GM18505 (cell line): Measurements from ENCODE around the gene KRTAP2-3.

ENCODE experiments used
- ATAC-seq: cut with Tn5 transposase; IDR thresholded peaks from one replicate; pipeline ENCODE4 v1.9.1; 2021; ENCODE audit not compliant: unreplicated experiment
- POLR2A ChIP-seq: IDR thresholded peaks from 4 replicates; pipeline ENCODE4 v1.6.1; 2011; ENCODE audit warnings: borderline replicate concordance; ENCODE audit not compliant: insufficient read depth, insufficient read length; ENCODE audit errors: extremely low read depth

Gene KRTAP2-3

GRCh38 chr17:41026715-41027471 is 33.0 kb downstream of the KRTAP2-3 start, which contains the start of gene KRTAP1-5:
Gene KRTAP1-5 (minus strand): TSS chr17:41027208. CDS start chr17:41027155, 53 bp downstream.
- no peak for TF ChIP-seq POLR2A
- no peak for ATAC-seq

- no peak for TF ChIP-seq POLR2A
- no peak for ATAC-seq
Observed at GRCh38 chr17:41024697-41025096, 35.2 kb downstream of the KRTAP2-3 start.

DNA sequence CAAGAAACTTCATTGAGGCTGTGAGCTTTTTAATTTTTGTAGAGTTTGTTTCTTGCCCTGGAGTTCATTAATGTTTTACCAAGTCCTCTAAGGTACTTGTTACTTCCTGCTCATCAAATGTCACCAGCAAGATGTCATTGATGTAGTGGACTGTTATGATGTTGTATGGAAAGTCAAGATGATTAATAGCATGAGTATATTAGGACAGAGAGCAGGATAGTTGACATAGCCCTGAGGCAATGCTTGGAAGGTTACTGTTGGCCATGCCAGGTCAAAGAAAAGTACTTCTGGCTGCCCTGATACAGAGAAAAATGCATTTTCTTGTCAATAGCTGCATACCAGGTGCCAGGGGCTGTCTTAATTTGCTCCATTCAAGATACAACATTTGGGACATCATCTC is 39.6 kb downstream of the KRTAP2-3 start:
- no peak for TF ChIP-seq POLR2A
- no peak for ATAC-seq

DNA sequence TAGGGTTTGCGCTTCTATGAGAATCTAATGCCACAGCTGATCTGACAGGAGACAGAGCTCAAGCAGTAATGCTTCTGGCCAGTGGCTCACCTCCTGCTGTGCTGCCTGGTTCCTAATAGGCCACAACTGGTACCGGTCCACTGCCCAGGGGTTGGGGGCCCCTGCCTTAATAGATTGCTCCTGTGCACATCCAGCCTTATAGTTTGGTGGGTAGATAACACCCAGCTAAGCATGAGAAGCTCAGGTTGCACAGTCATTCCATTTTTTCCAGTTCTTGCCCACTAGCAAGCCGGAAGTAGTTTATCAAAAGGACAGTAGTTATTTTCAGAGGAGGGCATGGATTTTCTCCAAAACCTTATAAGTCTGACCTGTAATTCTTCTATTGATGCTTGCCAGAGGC is 40.5 kb downstream of the KRTAP2-3 start:
- TF ChIP-seq POLR2A: no peak
- ATAC-seq: no peak

DNA sequence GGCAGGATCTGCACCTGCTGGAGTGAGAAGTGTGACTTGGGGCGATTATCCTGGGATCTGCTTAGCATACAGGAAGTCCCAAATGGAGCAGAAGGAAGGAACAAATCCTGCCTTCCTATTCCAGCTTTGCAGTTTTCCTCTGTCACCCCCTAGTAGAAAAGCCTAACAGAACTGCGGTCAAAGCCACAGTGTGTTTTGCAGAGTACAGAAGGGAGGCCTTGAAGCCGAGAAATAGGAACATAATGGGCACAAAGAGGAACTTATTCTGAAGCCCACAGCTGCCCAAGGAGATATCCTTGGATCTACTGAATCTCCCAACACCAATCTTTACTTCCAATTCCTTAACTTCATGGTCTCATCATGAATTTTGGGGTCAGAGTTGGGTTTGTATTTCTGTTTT is 41.4 kb downstream of the KRTAP2-3 start:
- no peak for ATAC-seq
- no peak for TF ChIP-seq POLR2A

DNA sequence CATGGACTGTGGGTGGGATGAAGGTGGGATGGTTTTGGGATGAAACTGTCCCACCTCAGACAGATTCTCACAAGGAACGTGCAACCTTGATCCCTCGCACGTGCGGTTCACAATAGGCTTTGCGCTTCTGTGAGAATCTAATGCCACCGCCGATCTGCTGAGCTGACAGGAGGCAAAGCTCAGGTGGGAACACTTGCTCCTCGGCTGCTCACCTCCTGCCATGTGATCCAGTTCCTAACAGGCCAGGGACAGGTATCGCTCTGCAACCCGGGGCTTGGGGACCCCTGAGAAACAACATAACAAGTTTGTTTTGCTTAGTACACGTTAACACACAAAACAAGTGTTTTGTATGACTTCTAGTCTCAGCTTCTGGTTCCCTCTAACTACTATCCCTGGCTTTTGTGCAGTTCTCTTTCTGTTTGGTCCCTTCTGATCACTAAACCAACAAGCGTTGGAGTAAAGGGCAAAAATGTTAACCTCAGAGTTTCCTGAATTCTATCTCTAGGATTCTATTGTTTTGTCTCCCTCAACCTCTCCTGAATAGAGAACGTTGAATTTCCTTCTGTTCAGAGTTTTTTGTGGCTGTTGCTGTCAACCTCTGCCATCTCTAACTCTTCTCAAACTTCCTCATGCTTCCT is 43.2 kb downstream of the KRTAP2-3 start:
- TF ChIP-seq POLR2A: no peak
- ATAC-seq: no peak

- TF ChIP-seq POLR2A: no peak
- no peak for ATAC-seq
Observed at GRCh38 chr17:41015454-41015853, 44.5 kb downstream of the KRTAP2-3 start.

- ATAC-seq: no peak
- no peak for TF ChIP-seq POLR2A
Observed at GRCh38 chr17:41013606-41014005, 46.3 kb downstream of the KRTAP2-3 start.

DNA sequence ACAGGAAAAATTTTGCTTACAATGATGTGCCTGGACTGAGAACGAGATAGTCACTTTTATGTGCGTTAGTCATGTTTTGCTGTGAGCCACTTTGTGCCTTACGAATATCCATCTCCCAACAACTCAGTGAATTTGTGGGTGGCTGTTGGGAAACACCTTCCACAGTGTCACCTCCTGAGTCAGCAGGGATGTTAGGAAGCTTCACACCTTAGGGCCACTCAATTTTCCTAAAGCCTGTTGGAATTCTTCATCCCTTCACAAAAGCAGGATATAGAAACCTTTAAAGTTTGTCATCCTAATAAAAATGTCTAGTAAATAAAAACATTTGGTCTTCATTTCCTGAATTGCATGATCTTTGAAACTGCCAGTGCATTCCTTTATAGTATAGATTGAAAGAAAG is 46.7 kb downstream of the KRTAP2-3 start:
- no peak for ATAC-seq
- TF ChIP-seq POLR2A: no peak

DNA sequence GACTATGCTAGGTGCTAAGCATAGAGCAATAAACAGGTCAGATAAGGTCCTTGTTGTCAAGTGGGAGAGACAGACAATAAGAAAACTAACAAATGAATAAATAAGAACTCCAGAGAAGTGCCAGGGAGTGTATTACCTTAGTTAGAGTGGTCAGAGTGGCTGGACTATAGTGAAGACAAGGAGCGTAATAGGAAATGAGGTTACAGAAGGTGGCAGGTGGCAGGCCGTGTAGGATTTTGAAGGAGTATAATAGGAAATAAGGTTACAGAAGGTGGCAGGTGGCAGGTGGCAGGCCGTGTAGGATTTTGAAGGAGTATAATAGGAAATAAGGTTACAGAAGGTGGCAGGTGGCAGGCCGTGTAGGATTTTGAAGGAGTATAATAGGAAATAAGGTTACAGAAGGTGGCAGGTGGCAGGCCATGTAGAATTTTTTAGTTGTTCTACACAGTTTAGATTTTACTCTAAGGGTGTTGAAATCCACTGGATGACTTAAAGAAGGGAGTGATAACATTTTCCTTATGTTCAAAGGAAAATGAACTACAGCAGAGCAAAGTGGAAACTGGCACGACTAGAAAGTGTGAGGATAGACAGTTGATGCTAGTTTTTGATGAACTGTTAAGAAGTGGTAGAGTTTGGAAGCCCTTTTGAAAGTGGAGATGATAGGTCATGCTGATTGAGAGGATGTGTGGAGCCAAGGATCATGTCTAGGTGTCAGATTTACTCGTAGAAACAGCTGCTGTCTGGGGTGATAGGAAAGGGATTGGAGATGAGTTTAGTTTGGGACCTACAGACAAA is 47.4 kb downstream of the KRTAP2-3 start:
- no peak for TF ChIP-seq POLR2A
- ATAC-seq: no peak

DNA sequence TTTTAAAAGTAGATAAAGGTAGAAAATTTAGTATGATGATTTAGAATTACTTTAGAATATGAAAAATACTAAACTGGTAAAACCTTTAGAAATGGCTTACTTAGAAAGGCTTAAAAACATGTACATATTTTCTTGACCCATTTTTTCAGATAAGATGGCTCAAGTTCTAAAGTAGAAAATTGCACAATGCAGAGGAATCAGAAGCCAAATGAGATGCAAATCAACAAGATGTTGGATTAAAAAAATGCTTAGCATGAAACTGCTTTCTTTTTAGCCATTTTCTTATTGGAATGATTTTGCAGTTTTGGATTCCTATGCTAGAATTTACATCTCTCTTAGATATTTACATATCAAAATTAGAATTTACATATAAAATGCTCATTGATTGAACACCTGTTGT is 49.5 kb downstream of the KRTAP2-3 start:
- TF ChIP-seq POLR2A: no peak
- no peak for ATAC-seq

DNA sequence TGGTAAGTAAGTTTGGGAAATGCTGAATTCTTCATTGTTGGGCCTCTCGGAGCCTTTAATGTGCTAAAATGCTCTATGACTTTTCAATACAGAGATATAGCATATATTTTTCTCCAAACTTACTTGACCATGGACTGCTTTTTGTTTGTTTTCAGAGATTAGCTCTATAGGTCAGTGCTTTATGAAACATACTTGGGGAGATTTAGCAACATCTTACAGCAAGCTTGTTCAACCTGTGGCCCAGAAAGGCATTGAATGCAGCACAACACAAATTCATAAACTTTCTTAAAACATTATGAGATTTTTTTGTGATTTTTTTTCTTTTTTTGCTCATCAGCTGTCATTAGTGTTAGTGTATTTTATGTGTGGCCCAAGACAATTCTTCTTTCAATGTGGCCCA is 50.0 kb downstream of the KRTAP2-3 start:
- TF ChIP-seq POLR2A: no peak
- ATAC-seq: no peak

DNA sequence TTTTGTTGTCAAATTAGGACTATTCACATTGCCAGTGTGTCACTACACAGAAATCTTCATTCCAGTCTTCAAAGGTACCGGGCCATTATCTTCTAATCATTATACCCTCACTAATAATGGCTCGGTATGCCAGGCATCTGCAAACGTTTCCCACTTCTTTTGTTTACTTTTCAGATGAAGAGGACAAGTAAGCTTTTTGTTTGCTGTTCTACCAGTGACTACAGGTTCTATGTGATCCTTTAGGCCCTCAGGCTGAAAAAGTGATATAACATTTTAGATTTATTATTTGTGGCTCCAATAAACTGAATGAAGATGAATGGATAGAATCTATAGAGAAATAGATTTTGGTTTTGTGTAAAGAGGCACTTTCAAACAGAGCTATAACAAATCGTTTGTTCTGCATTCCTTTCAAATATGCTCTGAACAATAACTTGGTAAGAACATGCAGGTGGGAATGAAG is 50.6 kb downstream of the KRTAP2-3 start:
- ATAC-seq: no peak

More for the DNA sequence above, 50.6 kb downstream of the KRTAP2-3 start:
- no peak for TF ChIP-seq POLR2A
